GM08714 (cell line): Measurements from ENCODE around the gene DGAT2.

Source experiments
- H3K4me3 ChIP-seq: fragments of 200-500 bp; sonication (Bioruptor generic); 2 replicates; pipeline ENCODE4 v1.5.1; 2014; ENCODE audit warnings: mild to moderate bottlenecking, low read length, inconsistent platforms
- ZNF274 ChIP-seq: IDR thresholded peaks from 2 replicates; pipeline ENCODE4 v1.6.1; 2012; ENCODE audit warnings: mild to moderate bottlenecking, low read depth, low read length

The DGAT2 gene, protein sequence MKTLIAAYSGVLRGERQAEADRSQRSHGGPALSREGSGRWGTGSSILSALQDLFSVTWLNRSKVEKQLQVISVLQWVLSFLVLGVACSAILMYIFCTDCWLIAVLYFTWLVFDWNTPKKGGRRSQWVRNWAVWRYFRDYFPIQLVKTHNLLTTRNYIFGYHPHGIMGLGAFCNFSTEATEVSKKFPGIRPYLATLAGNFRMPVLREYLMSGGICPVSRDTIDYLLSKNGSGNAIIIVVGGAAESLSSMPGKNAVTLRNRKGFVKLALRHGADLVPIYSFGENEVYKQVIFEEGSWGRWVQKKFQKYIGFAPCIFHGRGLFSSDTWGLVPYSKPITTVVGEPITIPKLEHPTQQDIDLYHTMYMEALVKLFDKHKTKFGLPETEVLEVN

DNA sequence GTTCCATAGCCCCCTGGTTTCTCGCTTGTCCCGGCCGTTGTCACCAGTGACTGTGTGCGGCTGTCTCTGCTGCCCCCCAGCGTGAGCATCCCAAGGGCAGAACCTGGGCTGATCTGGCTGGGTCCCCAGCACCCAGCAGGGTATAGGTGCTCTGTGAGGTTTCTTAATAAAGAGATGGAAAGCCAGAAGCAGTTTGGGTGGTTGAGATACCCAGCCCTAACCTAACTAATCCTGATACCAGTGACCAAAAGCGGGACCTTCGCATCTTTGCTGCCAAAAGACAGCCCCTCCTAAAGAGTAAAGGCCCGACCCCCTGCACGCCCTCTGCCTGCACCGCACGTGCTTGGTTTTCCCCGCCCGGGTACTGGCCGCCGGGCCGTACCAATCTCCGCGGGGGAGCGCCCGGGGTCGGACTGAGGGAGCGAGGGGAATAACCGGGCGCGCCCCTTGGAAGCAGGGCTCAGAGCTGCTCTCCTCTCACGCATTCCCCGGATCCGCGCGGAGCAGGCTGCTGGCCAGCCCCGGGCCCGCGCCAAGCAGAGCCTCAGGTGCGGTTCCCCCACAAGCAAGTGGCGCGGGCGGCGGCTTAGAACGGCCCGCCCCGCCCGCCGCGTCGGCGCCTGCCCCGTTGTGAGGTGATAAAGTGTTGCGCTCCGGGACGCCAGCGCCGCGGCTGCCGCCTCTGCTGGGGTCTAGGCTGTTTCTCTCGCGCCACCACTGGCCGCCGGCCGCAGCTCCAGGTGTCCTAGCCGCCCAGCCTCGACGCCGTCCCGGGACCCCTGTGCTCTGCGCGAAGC is at the start of gene DGAT2:
Gene DGAT2, plus strand, starts transcription at position 667 of the 797 bp plus-strand sequence. CDS start 214 bp downstream, outside the sequence.
- peak within 1 kb of the TSS; percentile 61; the same call in 1 of the 2 replicates for H3K4me3 ChIP-seq
- TF ChIP-seq ZNF274: no peak

DNA sequence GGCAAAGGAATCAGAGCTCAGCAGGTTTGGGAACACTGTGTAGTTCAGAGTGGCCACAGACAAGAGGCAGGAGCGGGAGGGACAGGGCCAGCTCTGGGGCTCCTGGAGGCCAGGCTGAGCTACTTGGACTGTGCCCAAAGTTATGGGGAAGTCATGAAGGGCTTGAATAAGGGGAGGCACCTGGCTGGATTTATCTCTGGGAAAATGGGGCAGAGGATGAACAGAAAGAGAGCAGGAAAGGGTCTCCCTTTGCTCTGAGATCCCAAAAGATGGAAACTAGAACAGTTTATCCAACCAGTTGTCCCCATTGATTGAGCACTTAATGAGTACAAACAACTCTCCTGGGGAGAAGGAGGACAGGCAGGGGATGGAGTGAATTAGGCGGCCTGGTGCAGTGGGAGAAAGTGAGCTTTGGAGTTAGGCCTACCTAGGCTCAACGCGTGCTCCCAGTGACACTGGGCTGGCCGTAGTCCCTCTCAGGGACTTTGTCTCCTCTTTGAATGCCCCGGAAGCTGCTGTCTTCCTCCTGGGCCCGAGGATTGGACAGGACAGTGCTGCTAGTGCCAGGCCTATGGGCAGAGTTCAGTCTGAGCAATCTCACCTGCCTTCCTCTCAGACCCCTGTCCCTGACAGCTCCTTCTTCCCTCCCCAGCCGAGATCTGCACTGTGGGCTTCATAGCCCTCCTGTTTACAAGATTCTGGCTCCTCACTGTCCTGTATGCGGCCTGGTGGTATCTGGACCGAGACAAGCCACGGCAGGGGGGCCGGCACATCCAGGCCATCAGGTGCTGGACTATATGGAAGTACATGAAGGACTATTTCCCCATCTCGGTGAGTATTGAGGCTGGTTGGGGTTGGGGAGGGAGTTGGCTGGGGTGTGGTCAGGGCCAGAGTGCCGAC is 49.0 kb upstream of the DGAT2 start:
- no peak for TF ChIP-seq ZNF274
- H3K4me3 ChIP-seq: no peak overlapping the region

DNA sequence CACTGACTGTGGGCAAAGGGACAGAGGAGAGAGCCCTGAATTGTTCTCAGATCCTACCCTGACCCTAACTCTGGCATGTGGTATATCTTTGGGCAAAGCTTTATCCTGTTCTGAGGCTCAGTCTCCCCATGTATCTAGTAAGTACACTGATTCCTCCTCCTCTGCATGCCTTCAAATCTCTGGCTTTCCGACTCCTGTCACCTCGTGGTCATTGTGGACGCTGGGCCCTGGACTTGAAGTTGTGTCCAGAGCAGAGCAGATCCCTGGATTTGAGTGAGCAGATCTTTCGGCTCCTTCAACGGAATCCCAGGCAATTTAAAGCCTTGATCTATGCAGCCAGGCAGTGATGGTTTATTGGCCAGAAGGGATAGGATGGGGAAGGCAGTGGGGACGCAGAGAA is 47.9 kb upstream of the DGAT2 start:
- no peak overlapping the region for H3K4me3 ChIP-seq
- no peak for TF ChIP-seq ZNF274

DNA sequence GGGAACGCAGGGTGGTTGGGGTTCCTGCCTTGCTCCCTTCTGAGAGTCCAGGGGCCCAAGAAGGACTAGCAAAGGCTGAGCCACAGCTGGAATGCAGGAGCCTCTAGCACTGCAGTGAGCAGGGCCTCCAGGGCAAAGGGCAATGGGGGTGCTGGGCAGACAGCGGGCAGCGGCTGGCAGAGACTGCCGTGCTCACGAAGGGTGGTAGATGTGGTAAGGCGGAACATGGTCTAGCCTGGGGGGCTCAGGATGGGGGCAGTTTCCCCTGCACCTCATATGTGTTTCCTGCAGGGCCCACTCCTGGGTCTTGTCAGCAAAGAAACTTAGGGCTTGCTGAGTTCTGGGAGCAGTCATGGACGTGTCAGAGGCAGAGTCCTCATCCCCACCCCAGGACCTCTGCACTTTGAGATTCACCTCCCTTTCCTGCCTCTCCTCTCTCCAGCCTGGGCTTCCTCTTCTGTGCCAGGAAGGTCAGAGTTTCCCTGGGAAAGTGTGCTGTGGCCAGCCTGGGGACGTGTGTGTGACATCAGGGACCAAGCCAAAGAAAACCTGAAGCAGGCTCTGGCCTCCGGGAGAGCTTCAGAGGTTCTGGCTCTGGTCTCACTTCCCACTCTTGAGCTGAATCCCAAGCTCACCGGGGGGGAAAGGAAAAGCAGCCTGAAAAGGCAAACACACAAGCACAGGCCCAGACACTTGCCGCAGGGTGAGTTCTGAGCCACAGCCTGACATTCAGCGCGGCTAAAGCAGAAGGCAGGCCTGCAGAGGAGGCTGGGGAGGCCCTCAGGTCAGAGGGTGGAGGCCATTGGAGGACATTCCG is 46.5 kb upstream of the DGAT2 start:
- no peak overlapping the region for H3K4me3 ChIP-seq
- TF ChIP-seq ZNF274: no peak

DNA sequence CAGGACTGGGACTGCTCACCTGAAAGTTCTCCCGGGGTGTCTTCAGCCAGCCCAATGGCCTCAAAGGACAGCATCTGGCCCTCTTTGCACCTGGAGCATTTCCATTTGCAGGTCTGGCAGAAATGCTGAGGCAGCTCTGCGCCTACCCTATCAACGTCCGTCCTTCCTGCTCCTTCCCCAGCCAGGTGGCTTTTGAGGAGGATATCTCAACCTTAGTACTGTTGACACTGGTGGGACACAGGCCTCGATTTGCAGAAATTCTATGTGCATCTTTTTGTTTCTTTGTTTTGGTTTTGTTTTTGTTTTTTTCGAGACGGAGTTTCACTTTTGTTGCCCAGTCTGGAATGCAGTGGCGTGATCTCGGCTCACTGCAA is 45.9 kb upstream of the DGAT2 start:
- no peak for TF ChIP-seq ZNF274
- H3K4me3 ChIP-seq: no peak overlapping the region

DNA sequence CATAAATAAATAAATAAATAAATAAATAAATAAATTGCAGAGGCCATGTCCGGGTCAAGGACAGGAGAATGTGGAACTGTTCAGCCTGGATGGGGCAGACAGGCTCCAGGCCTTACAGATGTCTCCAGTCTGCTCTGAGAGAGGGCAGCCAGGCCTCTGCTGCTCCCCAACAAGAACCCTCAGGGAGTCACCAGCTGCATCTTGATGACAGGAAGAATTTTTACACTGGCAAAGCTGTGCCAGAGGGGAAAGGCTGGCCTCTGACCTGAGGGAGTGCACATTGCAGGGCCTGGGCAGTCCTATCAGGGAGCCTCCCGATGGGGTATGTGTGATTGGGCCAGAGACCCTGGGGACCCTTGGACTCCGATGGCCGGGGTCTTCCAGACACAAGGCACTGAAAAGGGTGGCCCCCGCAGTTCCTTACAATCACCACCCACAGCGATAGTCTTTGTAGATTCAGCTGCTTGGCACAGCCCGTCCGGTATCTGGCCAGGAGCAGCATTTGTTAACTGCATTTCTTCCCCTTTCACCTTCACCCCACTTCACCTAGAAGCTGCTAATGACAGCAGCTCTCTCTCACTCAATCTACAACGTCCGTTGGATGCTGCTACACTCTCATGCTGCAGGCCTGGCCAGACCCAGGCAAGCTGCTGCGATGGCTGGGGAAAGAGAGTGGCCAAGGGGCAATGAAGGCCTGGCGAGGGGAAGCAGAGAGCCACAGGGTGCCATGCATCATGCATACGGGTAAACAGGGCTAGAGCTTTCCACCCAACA is 42.8 kb upstream of the DGAT2 start:
- H3K4me3 ChIP-seq: no peak overlapping the region
- no peak for TF ChIP-seq ZNF274

DNA sequence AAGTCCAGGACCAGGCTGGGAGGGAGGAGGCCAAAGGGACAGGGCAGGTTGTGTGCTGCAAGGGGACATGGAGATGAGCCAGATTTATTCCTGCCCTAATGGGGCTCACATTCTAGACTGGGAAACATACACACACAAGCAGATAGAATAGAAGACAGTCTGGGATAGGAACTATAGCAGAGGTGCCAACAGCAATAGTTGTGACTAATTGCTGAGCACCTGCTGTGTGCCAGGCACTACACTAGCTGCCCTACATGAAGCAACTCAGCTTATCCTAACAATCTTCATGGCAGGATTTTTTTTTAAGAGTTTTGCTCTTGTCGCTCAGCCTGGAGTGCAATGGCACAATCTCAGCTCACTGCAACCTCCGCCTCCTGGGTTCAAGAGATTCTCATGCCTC is 39.6 kb upstream of the DGAT2 start:
- no peak for TF ChIP-seq ZNF274

DNA sequence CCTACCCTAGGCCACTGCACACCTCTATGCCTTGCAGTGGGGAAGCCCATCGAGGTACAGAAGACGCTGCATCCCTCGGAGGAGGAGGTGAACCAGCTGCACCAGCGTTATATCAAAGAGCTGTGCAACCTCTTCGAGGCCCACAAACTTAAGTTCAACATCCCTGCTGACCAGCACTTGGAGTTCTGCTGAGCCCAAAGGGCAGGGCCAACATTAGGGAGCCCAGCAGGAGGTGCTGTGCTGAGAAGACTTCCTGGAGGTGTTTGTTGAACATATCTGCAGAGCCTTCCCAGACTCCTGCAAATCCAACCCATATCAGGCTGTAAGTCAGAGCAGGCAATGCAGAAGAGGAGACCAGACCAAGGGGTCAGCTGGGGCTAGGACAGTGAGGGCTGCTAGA is 37.5 kb upstream of the DGAT2 start:
- H3K4me3 ChIP-seq: no peak overlapping the region
- no peak for TF ChIP-seq ZNF274

More for the DNA sequence above, 39.6 kb upstream of the DGAT2 start:
- H3K4me3 ChIP-seq: no peak overlapping the region

DNA sequence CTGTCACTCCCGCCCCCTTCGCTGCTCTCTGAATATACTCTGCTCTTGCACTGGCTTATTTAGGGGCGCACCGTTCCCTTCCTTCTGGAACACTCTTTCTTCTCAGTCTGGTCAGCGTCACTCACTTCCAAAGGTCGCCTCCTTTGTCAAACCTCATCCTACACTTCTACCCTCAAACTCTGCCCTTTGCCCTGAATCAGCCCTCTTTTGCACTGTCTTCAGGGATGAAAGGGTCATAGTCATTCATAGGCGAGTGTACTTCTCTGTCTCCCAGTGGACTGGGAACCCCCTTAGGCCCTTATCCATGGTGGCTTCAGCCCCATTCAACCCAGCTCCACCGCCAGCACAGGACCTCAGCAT is 35.5 kb upstream of the DGAT2 start:
- no peak for TF ChIP-seq ZNF274
- H3K4me3 ChIP-seq: no peak overlapping the region

DNA sequence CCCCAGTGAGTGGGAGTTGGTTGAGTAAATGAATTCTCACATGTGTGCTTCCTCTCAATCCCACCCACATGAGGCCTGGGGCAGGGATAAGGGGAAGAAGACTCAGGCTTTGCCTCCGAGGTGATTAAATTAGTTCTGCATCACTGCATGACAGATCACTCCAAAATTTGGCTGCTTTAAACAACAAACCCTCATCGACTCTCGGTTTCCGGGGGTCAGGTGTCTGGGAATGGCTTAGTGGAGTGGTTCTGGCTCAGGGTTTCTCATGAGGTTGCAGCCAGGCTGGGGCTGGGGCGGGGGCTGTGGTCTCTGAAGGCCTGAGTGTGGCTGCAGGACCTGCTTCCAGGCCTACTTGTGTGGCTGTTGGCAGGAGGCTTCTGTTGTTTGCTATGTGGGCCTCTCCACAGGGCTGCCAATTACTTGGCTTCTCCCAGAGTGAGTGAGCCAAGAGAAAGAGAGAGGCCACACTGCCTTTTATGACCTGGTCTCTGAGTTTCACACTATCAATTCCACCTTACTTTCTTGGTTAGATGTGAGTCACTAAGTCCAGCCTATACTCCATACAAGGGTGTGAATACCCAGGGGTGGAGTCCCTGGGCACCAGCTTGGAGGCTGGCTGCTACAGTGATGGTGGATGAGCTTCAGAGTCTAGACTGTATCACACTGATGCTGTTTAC is 35.0 kb upstream of the DGAT2 start:
- no peak overlapping the region for H3K4me3 ChIP-seq
- TF ChIP-seq ZNF274: no peak

DNA sequence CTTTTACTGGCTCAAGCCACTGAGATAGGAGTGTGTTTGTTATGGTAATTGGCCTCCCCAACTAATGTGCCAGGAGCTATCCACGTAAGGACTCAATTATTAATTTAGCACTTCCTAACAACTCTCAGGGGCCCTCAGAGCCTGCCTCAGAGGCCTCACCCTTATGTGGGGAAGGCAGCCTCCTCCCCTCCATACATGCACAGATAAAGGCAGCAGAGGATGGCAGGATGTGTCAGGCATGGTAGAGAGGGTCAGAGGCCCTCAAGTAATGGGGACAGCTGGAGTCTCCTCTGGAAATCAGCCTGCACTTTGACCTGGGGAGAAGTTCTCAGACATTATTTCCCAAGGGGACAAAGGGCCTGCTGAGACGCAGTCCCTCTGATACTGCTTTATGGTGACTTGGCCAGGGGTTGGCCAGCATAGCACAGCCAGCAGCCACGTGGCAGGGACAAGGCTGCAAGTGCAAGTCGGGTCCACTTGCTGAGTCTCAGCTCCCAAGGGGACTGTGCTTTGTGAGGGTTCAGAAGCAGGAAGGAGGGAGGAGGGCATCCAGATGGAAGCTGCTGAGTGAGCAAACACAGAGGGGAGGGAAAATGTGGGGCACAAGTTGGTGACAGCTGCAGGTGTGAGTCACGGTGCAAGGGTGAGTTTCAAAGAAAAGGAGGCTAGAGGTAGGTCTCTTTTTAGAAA is 33.9 kb upstream of the DGAT2 start:
- H3K4me3 ChIP-seq: no peak overlapping the region
- TF ChIP-seq ZNF274: no peak

DNA sequence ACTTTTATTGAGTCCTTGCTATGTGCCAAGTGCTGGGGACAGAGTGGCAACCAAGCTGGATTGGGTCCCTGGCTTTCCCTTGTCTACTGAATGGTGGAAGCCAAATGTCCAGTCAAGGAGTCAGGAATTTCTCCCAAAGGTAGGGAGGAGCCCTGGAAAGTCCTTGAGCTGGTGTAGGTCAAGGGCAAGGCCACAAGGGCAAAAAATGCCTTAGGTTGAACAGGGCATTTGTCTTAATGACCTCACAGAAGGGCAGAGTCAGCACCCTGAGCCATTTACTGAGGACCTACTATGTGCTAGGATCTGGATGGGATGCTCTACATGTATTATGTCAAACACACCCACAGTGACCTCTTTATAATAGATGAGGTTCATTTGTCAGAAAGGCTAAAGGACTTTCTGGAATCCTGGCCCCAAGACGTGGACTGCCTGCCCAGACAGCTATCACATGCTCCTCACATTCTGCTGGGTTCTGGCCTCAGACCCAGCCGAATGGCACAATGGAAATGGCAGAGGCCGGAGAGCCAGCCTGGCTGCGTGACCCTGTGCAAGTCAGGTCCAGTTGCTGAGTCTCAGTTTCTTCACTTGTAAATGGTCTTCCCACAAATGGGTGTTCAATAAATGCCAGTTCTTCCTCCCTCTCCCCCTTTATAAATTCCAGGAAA is 33.3 kb upstream of the DGAT2 start:
- no peak overlapping the region for H3K4me3 ChIP-seq
- TF ChIP-seq ZNF274: no peak
